Measurements from ENCODE around the gene ACSF2.

Gene ACSF2

DNA sequence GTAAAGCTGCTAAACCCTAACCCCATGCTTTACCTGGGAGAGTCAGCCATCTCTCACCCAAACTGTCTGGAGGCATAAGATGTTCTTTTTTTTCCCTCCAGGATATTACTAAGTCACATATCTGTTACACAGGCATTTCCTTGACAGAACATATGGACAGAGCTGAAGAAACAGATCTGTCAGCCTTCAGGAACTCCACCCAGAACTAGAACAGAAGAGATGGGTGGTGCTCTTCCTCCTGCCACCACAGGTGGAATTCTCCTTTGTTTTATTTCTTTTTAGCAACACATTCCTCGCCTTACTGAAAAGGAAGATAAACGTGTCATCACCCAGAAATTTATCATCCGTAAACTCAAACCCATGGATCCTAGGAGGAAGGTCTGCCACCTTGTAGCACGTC is 91.0 kb downstream of the ACSF2 start:
- Histone ChIP-seq H3K79me2 (ENCODE audit: low read length) (no peaks in the 10 kb centered on the region), H3K4me3 (ENCODE audit: low read length) (no peak overlapping the region), H3K4me1 (ENCODE audit: low read length) (no peaks in the 10 kb centered on the region), H3K9ac (ENCODE audit: low read length) (no peak overlapping the region), H3K27ac (ENCODE audit: low read length) (no peak overlapping the region), H3K27me3 (replicated peaks; ENCODE audit: insufficient read depth, low read length) (no peaks in the 10 kb centered on the region), H3K4me2 (ENCODE audit: low read depth, low read length) (no peak overlapping the region), H3K9me2 (replicated peaks; ENCODE audit: insufficient read depth, low read length) (no peaks in the 10 kb centered on the region), H4K20me1 (ENCODE audit: insufficient read depth, low read length) (no peaks in the 10 kb centered on the region), H3K9me3 (replicated peaks; ENCODE audit: insufficient read depth, low read length) (no peaks in the 10 kb centered on the region), H2AFZ (ENCODE audit: low read length) (no peak overlapping the region), H3K36me3 (replicated peaks; ENCODE audit: insufficient read depth, low read length) (no peaks in the 10 kb centered on the region), H3F3A (ENCODE audit: insufficient read depth, low read length) (no peaks in the 10 kb centered on the region)
- DNase-seq = no peak
- no peak for TF ChIP-seq EZH2phosphoT487 (IDR thresholded peaks at IDR 0.05; ENCODE audit: low read length)
- TF ChIP-seq, protein P1, sequence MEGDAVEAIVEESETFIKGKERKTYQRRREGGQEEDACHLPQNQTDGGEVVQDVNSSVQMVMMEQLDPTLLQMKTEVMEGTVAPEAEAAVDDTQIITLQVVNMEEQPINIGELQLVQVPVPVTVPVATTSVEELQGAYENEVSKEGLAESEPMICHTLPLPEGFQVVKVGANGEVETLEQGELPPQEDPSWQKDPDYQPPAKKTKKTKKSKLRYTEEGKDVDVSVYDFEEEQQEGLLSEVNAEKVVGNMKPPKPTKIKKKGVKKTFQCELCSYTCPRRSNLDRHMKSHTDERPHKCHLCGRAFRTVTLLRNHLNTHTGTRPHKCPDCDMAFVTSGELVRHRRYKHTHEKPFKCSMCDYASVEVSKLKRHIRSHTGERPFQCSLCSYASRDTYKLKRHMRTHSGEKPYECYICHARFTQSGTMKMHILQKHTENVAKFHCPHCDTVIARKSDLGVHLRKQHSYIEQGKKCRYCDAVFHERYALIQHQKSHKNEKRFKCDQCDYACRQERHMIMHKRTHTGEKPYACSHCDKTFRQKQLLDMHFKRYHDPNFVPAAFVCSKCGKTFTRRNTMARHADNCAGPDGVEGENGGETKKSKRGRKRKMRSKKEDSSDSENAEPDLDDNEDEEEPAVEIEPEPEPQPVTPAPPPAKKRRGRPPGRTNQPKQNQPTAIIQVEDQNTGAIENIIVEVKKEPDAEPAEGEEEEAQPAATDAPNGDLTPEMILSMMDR (IDR thresholded peaks at IDR 0.05; ENCODE audit: low read length) = no peak

DNA sequence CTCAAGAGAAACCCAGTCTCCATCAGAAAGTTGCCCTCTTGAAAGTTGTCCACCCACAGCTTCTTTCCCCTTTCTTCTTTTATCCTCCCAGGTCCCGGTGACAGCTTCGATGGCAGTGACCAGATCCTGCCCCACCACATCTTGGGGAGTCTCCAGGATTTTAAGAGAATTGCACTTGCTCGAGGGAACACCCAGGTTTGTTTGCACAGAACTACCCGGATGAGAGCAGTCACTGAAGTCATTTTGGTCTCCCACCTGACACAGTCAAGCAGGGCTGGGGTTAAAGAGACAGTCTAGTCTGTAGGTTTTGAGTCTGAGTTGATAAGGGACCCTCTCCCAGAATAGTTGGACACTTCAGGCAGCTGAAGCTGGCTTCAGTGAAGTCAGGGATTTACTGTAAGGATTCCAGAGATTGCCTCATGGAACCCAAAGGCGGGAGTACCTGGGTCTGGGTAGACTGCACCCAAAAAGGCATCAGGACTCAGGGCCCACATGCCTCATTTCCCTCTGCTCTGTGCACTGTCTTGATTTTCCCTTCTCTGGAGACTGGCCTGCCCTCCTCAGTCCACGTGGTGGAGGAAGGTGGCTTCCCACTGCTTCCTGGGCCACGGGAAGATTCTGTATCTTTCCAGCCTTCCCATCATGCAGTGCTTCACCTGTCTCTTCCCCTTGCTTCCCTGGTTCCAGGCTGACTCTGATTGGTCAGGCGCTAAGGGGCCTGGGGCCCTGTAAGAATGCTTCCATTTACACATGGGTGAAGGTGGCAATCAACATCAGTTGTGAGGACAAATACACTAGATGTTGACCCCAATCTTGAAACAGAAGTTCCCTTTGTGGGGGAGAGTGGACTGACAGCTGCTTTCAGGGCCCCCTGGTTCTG is 91.7 kb downstream of the ACSF2 start:
- Histone ChIP-seq H3F3A (ENCODE audit: insufficient read depth, low read length) (no peaks in the 10 kb centered on the region), H3K79me2 (ENCODE audit: low read length) (no peaks in the 10 kb centered on the region), H3K27ac (ENCODE audit: low read length) (no peak overlapping the region), H4K20me1 (ENCODE audit: insufficient read depth, low read length) (no peaks in the 10 kb centered on the region), H3K9me3 (replicated peaks; ENCODE audit: insufficient read depth, low read length) (no peaks in the 10 kb centered on the region), H3K9me2 (replicated peaks; ENCODE audit: insufficient read depth, low read length) (no peaks in the 10 kb centered on the region), H3K9ac (ENCODE audit: low read length) (no peak overlapping the region), H2AFZ (ENCODE audit: low read length) (no peak overlapping the region), H3K27me3 (replicated peaks; ENCODE audit: insufficient read depth, low read length) (no peaks in the 10 kb centered on the region), H3K4me2 (ENCODE audit: low read depth, low read length) (no peak overlapping the region), H3K4me3 (ENCODE audit: low read length) (no peak overlapping the region), H3K36me3 (replicated peaks; ENCODE audit: insufficient read depth, low read length) (no peaks in the 10 kb centered on the region), H3K4me1 (ENCODE audit: low read length) (no peaks in the 10 kb centered on the region)
- no peak for DNase-seq
- TF ChIP-seq, protein P1 (IDR thresholded peaks at IDR 0.05; ENCODE audit: low read length) = no peak
- TF ChIP-seq EZH2 (optimal IDR thresholded peaks at IDR 0.05; ENCODE audit: low read depth, low read length) (no peak), EZH2phosphoT487 (IDR thresholded peaks at IDR 0.05; ENCODE audit: low read length) (no peak)

DNA sequence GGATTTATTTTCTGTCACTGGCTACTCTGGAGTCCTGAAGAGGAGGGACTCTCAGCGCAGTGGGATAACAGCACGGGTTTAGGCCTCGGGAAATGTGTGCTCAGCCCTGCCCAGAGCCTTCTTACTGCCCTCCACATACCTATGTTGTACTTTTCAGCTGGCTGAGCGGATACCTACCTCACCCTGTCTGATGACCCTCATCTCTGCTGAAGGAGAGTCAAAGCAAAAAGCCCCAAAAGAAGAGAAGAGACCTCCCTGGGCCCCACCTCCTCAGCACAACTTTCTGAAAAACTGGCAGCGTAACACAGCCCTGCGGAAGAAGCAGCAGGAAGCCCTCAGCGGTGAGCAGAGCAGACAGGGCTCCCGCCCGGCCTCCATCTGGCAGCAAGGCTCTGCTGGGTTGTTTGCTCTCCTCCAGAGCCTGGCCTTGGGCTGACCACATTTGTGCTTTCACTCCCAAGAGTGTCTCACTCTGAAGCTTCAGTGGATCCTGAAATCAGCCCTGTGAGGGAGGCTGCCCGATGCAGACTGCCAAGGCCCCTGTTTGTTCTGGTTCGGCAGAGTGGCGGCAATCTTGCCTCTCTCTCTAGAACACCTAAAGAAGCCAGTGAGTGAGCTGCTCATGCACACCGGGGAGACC is 92.5 kb downstream of the ACSF2 start:
- TF ChIP-seq EZH2 (optimal IDR thresholded peaks at IDR 0.05; ENCODE audit: low read depth, low read length) (no peak), EZH2phosphoT487 (IDR thresholded peaks at IDR 0.05; ENCODE audit: low read length) (no peak)
- H3K9ac ChIP-seq (ENCODE audit: low read length) = no peak overlapping the region
- no peak for DNase-seq

More for the DNA sequence above, 92.5 kb downstream of the ACSF2 start:
- no peak overlapping the region for H2AFZ ChIP-seq (ENCODE audit: low read length)
- H3K79me2 ChIP-seq (ENCODE audit: low read length) = no peaks in the 10 kb centered on the region
- H3F3A ChIP-seq (ENCODE audit: insufficient read depth, low read length) = no peaks in the 10 kb centered on the region
- no peak overlapping the region for H3K4me3 ChIP-seq (ENCODE audit: low read length)
- H3K36me3 ChIP-seq (replicated peaks; ENCODE audit: insufficient read depth, low read length) = no peaks in the 10 kb centered on the region
- H3K27me3 ChIP-seq (replicated peaks; ENCODE audit: insufficient read depth, low read length) = no peaks in the 10 kb centered on the region
- H4K20me1 ChIP-seq (ENCODE audit: insufficient read depth, low read length) = no peaks in the 10 kb centered on the region
- H3K4me2 ChIP-seq (ENCODE audit: low read depth, low read length) = no peak overlapping the region
- no peaks in the 10 kb centered on the region for H3K4me1 ChIP-seq (ENCODE audit: low read length)
- H3K27ac ChIP-seq (ENCODE audit: low read length) = no peak overlapping the region
- no peaks in the 10 kb centered on the region for H3K9me2 ChIP-seq (replicated peaks; ENCODE audit: insufficient read depth, low read length)
- no peaks in the 10 kb centered on the region for H3K9me3 ChIP-seq (replicated peaks; ENCODE audit: insufficient read depth, low read length)
